GM10248 (cell line): ENCODE measurements around the gene RBM18.

Source experiments
- CTCF ChIA-PET: fragments of 300-600 bp; sonication (Branson Sonifier 250); formaldehyde crosslinking; extraction: SDS; loops from one replicate; lab custom pipeline; 2021; ENCODE audit warnings: antibody characterized with exemption; lab: Yijun Ruan, JAX
- POLR2A ChIA-PET: fragments of 350-650 bp; sonication (Branson Sonifier 250); formaldehyde crosslinking; extraction: SDS; loops from one replicate; lab custom pipeline; 2020; ENCODE audit warnings: antibody characterized with exemption; lab: Yijun Ruan, JAX
- DNase-seq: peaks from one replicate; pipeline ENCODE4 v3.0.0; 2012; ENCODE audit errors: extremely low spot score
- CTCF ChIP-seq: IDR thresholded peaks from 2 replicates; pipeline ENCODE4 v1.5.1; 2012; ENCODE audit warnings: mild to moderate bottlenecking, low read depth; ENCODE audit errors: extremely low read depth, missing control alignments, control extremely low read depth

Gene RBM18

GRCh38 chr9:122197426-122197825 lies 67.2 kb downstream of the RBM18 start:
- POLR2A ChIA-PET = no interaction called here
- no peak for DNase-seq
- CTCF ChIA-PET = no interaction called here
- TF ChIP-seq CTCF = no peak

GRCh38 chr9:122195875-122196274 lies 68.8 kb downstream of the RBM18 start:
- CTCF ChIA-PET = no interaction called here
- DNase-seq = no peak
- POLR2A ChIA-PET = no interaction called here
- no peak for TF ChIP-seq CTCF

- no peak for DNase-seq
- TF ChIP-seq CTCF = no peak
- ChIA-PET CTCF (no interaction called here), POLR2A (no interaction called here)
Observed at GRCh38 chr9:122193651-122194050, 71.0 kb downstream of the RBM18 start.

- DNase-seq = no peak
- TF ChIP-seq CTCF = no peak
Observed at GRCh38 chr9:122192914-122193525, 71.6 kb downstream of the RBM18 start.

GRCh38 chr9:122192261-122192875 lies 72.3 kb downstream of the RBM18 start:
- TF ChIP-seq CTCF = no peak
- POLR2A ChIA-PET = no interaction called here
- DNase-seq = no peak
- CTCF ChIA-PET = interaction anchor here (1.4 to 1.5 kb wide), 2 partner anchors 11 to 24 kb away, joined by 4 read pairs; no protein-coding TSS in a partner anchor

More at GRCh38 chr9:122192914-122193525, 71.6 kb downstream of the RBM18 start:
- ChIA-PET CTCF (interaction anchor here (1.4 to 1.5 kb wide), 2 partner anchors 11 to 25 kb away, joined by 4 read pairs; no protein-coding TSS in a partner anchor), POLR2A (no interaction called here)

- CTCF ChIA-PET = interaction anchor here (1.4 to 1.5 kb wide), 2 partner anchors 12 to 23 kb away, joined by 4 read pairs; no protein-coding TSS in a partner anchor
- TF ChIP-seq CTCF = no peak
- POLR2A ChIA-PET = no interaction called here
- no peak for DNase-seq
Observed at GRCh38 chr9:122191584-122191983, 73.1 kb downstream of the RBM18 start.
